NCI-H1694 (cell line): Measurements from ENCODE around the gene TTN.
"Not testable (repeated sequence)": the region's sequence is repeated elsewhere in the genome, so short reads cannot be mapped to it uniquely, and the experiment has no call there.

Source experiments
- DNase-seq: peaks from one replicate; lab custom pipeline; 2025; lab: John Stamatoyannopoulos, UW

TTN gene

DNA sequence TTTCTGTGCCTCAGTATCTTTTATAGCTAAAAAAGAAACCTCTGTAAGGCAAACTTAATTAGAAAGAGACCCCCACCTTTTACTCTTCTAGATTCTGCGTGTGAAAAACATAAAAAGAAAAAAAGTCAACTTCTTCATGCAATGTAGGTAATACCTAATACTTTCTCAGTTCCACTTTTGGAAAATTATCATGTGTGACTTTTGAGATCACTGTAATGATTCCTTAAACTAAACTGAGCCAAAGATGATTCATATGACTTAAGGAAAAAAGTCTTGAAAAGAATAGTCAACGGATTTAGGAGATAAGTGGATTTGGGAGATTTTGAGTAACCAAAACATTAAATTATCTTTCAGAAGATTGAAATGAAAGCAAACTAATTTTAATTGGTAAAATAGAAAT is 278.0 kb downstream of the TTN start:
- DNase-seq: no peak

DNA sequence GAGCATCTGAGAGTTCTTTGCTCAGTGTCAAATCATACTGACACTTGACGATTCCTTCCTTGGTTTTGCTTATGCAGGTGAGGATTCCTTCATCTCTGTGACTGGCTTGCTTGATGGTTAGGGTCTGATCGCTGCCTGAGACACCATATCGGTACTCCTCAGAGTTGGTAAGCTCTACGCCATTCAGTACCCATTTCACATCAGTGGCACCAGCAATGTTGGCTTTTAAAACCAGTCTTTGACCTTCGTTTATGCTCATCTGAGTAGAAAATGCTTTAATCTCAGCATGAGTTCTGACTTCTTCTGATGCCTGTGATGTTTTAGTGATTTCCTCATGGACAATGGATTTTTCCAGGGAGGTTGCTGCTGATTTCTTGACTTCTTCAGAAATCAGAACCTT is 278.6 kb downstream of the TTN start:
- no peak for DNase-seq

DNA sequence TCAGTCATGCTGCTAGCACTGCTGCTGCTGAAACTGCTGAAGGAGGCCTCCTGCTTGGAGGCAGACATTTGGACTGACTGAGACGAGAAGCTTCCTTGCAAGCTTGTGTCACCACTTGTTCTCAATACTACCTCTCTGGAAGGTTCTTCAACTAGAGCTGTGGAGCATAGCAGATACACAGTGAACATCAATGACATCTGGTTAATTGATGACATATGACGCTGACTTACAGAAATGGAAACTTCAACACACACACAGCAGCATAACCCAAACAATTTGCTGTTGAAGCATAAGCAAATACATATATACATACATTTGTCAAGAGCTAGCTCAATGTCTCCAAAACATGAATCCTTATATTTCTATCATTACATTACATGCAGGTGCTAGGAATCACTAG is 279.6 kb downstream of the TTN start:
- no peak for DNase-seq

DNA sequence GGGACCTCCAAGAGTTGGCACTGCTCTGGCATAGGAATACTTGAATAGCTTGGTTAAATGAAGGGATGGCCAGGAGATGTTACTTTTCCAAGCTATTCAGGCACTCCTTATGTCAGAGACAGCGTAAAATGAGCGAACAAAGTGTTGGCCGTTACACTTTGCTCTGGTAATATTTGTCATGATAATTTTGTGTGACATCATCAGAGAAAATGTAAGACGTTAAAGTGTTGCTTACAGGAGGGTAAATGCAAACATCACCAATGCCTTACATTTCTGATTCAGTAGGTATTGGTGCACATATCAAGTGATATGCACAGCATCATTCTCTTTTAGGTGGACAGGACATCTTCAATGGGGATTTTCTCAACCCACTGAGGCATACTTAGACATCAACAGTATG is 281.0 kb downstream of the TTN start:
- no peak for DNase-seq

- not testable (repeated sequence) for DNase-seq
Observed at GRCh38 chr2:178525460-178525859, 281.8 kb downstream of the TTN start.

DNA sequence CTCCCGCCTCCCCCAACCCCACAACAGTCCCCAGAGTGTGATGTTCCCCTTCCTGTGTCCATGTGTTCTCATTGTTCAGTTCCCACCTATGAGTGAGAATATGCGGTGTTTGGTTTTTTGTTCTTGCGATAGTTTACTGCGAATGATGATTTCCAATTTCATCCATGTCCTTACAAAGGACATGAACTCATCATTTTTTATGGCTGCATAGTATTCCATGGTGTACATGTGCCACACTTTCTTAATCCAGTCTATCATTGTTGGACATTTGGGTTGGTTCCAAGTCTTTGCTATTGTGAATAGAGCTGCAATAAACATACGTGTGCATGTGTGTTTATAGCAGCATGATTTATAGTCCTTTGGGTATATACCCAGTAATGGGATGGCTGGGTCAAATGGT is 282.2 kb downstream of the TTN start:
- not testable (repeated sequence) for DNase-seq

GRCh38 chr2:178523596-178524134 is 283.6 kb downstream of the TTN start:
- no peak for DNase-seq

- peak; percentile 69 for DNase-seq
Observed at GRCh38 chr2:178522950-178523595, 284.1 kb downstream of the TTN start.

- DNase-seq: no peak
Observed at GRCh38 chr2:178521304-178522150, 285.7 kb downstream of the TTN start.

DNA sequence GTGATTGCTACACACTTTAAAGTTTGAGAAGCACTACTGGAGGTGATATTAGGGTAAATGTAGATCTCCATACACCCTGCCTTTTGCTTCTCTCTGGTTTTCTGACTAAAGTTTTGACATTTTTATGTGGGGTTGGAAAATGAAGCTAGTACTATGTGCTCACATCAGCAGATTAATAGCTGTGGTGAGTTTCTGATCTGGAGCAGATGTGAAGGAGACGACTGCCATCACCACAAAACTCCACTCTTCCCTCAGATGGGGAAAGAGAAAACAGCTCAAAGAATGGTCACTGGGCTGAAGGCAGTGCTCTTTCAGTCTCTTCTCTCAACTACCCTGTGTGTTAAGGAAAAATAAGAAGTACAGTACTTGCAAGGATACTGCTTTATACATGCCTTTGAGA is 289.7 kb downstream of the TTN start:
- DNase-seq: no peak

GRCh38 chr2:178514664-178515063 is 292.6 kb downstream of the TTN start:
- DNase-seq: no peak

DNA sequence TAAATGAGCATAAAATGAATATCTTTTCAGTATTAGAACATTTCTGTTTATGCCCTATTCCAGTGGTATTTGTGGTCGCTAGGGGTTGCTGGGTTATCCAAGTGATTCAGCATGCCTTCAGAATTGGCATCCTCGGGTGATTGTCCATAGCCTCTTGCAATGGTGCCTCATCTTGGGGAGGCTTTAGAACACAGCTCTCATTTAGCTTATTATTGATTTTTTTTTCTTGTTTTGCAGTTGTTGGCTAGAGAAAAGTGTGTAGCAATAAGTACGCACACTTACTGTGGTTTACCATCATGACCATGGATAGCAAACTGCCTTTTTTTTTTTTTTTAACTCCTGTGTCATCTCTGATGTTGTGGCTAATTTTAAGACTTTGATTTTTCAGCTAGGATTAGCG is 293.3 kb downstream of the TTN start:
- no peak for DNase-seq

DNA sequence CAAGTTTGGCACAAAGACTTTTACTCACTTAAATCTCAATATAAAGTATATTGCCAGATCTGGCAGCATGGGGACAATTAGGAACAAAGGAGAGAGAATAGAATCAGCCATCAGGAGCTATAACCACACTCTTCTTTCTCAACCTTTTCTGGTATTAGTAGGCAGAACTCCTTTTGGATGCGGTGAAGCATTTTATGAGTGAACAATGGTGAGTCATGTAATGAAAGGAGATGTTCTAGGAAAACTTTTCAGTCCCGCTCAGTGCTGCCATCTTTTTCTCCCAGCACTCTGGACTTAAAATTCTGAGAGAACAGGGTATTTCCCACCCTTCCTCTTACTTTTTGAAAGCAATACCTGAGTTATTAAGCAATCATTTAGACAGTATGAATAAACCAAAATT is 294.7 kb downstream of the TTN start:
- DNase-seq: no peak

DNA sequence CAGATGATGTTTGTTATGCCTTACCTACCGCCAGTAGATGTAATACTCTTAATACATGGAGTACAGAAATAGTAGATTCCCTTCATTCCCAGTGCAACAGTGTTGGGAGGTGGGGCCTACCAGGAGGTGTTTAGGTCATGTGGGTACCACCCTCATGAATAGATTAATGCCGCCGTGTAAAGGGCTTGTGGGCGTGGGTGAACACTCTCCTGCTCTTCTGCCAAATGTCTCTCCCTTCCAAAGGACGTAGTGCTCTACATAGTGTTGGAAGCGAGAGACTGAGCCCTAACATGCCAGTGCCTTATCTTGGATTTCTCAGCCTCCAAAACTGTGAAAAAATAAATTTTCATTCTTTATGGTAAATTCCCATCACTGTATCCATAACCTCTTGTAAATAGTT is 296.8 kb downstream of the TTN start:
- no peak for DNase-seq

GRCh38 chr2:178508646-178509045 is 298.6 kb downstream of the TTN start:
- no peak for DNase-seq

DNA sequence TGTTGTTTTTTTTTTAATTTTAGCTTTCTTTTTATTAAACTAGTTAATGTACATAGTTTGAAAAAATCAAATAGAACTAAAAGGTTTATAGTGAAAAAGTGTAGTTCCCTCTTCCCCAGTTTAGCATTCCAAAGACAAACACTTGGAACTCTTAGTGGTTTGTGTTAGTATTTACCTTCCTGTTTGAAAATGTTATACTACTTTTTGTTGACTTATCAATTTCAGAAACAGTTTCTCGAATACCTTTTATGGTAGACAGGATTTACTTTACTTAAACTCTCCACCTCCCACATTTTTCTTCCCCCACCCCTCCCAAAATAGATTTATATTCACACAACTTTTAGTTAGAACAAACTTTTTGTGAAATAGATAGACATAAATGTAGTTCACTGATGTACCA is 300.3 kb downstream of the TTN start:
- DNase-seq: no peak

DNA sequence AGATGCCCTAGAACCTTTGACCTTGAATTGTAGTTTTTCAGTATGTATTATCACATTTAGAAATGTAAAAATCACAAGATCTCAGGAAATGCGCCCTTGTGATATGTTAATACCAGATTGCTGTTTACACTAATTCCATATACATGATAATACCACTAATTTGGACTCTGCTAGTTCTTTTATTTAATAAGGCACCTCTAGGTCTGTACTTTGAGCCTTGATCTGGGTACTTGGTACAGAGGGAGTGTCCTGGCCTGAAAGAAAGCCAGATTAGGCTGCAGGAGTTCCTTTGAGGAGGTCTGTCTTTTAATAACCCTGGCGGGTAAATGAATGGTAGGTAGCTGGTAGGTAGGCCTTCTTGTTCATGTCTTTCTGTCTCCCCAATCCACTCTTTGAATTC is 300.7 kb downstream of the TTN start:
- DNase-seq: no peak

- DNase-seq: no peak
Observed at GRCh38 chr2:178506101-178506500, 301.1 kb downstream of the TTN start.

- DNase-seq: no peak
Observed at GRCh38 chr2:178502751-178503150, 304.5 kb downstream of the TTN start.

DNA sequence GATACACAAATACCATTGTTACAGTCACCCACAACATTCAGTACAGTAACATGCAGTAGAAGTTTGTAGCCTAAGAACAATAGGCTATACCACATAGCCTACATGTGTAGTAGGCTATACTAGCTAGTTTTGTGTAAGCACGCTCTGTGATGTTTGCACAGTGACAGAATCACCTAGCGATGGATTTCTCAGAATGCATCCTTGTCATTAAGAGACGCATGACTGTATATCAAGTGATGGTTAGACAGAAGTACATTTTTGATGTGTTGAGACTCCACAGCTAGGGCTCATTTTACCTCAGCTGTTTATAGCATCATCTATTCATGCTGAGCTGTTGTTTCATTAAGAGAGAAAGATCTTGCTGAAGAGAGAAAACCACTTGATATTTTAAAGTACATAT is 307.6 kb downstream of the TTN start:
- no peak for DNase-seq

- no peak for DNase-seq
Observed at GRCh38 chr2:178498137-178498536, 309.1 kb downstream of the TTN start.

DNA sequence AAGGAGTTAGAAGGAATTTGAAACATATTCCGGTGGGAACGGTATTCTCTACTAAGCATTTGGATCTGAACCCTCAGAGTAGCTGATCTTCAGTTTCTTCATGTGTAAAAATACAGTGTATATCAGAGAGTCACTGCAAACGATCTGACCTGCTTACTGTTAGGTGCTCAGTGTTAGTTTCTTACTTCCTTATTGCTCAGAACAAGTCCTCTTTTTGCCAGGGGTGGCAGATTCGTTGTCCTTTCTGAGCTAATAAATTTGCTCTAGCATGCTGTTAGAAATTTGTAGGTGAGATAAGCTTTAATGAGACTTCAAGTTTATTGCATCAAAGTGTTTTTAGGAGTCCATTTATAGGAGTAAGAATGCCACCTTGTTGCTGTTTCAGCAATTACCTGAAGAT is 311.2 kb downstream of the TTN start:
- no peak for DNase-seq

GRCh38 chr2:178491612-178492011 is 315.6 kb downstream of the TTN start:
- DNase-seq: no peak
